Islet precursor cell (in vitro differentiated cells): Measurements from ENCODE around the gene ADAMTS19.

Experiments used
- DNase-seq: peaks from one replicate; pipeline ENCODE4 v3.0.0-alpha.2; 2018

The ADAMTS19 gene

GRCh38 chr5:129698661-129699060 lies 238.6 kb downstream of the ADAMTS19 start:
- DNase-seq, result no peak

- DNase-seq, result no peak
Measured at GRCh38 chr5:129716235-129716634, 256.1 kb downstream of the ADAMTS19 start.

DNA sequence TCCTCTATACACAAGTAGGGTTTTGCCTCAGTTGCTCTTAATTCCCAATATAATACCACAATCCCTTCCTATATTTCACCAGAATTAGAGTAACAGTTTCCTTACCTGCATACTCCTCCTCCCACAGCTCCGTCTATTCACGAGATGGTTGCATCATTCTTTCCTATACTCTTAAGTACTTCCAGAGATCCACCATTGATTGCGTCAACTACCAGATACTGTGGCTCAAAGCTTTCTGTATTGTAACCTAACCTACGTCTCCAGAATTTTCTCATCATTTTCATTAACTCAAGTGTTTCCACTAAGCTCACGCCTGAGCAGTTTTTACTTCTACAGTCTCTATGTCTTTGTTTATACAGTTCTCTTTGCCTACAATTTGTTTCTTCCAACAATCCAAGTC lies 256.6 kb downstream of the ADAMTS19 start:
- DNase-seq, result no peak

DNA sequence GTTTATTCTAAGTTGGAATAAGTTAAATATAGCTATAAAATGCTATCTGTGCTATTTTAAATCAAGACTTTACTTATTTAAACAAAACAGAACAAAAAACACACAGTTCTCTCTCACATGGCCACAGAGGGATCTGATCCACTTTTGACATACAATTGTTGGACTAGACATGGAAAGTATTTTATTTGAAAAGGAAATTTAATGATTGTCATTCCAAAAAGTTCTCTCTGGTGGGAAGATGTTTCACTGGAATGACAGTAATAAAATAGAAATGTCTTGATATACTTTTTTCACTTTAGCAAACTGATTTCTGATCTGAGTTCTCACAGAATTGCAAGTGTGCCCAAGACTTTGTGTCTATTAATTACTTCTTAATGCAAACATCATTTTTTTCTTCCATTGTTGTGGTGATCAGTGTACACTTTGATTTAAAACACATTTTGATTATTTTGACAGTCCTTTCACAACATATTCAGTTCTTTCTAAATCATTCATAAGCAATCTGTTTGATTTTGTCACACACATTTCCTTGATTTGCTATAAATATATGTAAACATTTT lies 257.7 kb downstream of the ADAMTS19 start:
- DNase-seq, result no peak

DNA sequence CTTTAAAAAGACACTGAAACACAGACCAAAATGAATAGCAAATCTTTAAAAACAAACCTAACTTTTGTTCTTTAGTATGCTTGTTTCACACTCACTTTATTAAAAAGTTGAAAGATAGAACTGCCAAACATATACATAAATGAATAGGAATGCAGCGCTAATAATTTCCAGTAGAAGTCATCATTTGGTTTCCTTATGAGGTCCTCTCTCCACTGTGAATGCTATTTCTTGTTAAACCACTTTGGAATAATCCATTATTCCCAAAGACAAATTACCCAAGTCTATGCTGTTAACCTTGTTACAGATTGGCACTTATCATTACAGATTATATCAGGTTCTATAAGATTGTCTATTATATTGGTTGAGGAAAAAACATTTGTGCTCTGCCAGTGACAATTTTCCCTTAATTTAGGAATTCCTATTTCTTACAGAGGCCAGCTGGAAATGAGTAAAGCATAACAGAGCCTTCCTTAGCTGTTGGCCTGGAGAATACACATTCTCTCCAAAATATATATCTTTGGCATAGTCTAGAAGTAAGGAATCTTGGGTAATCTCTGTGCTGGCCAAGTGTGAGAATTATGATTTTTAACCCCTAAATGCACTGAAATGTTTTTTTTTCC lies 258.5 kb downstream of the ADAMTS19 start:
- no peak for DNase-seq

- DNase-seq, result no peak
Measured at GRCh38 chr5:129724222-129724621, 264.1 kb downstream of the ADAMTS19 start.

- no peak for DNase-seq
Measured at GRCh38 chr5:129724647-129725046, 264.5 kb downstream of the ADAMTS19 start.

DNA sequence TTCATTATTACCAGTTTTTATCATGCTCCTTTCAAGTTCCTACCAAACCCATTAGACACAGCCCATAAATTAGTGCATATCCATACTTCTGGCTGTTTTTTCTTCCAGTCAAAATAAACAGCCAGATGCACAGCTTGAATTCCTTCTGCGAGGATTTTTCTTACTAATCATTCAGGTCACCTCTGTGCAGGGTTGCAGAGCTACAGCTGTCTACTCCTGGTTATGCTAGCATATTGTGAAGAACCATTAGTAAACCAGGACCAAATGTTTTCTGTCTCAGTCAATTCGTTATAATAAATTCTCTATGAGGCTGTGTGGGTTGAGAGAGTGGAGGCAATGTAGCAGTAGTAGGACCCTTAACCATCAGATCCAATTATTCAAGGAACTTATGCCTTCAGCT lies 279.7 kb downstream of the ADAMTS19 start:
- DNase-seq, result no peak

DNA sequence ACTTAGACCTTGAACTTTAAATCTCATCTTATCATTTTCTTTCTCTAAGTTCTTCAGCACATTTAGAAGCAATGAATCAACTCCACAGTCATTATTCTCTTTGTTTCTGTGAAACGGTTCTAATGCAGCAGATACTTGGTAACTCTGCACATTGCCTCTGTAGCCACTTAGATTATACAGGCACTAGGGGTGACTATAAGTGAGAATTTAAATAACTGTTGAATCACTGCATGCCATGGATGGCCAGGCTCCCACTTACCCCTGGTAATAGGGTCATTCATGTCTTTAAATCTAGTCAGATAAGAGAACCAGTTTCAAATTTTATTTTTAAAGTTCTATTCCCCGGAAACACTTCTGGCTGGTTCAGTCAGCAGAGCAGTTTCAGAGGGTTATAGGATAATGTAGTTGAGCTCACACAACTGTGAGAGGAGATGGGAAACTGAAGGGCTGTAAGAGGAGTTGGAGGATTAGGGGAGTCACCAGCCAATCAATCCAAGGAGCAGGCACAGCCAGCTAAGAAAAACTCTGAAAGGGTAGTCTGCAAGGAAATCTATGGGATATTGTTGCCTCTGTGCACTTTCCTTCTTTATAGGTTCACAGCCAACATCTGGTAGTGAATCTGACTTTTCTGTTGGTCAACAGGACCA lies 283.6 kb downstream of the ADAMTS19 start:
- no peak for DNase-seq

- DNase-seq, result no peak
Measured at GRCh38 chr5:129745997-129746396, 285.9 kb downstream of the ADAMTS19 start.

GRCh38 chr5:129746876-129747275 lies 286.8 kb downstream of the ADAMTS19 start:
- no peak for DNase-seq

GRCh38 chr5:129747572-129748407 lies 287.7 kb downstream of the ADAMTS19 start, which contains the start of gene MINAR2:
Gene MINAR2 (plus strand): TSS chr5:129748094. CDS start chr5:129748191, 97 bp downstream.
- no peak for DNase-seq

DNA sequence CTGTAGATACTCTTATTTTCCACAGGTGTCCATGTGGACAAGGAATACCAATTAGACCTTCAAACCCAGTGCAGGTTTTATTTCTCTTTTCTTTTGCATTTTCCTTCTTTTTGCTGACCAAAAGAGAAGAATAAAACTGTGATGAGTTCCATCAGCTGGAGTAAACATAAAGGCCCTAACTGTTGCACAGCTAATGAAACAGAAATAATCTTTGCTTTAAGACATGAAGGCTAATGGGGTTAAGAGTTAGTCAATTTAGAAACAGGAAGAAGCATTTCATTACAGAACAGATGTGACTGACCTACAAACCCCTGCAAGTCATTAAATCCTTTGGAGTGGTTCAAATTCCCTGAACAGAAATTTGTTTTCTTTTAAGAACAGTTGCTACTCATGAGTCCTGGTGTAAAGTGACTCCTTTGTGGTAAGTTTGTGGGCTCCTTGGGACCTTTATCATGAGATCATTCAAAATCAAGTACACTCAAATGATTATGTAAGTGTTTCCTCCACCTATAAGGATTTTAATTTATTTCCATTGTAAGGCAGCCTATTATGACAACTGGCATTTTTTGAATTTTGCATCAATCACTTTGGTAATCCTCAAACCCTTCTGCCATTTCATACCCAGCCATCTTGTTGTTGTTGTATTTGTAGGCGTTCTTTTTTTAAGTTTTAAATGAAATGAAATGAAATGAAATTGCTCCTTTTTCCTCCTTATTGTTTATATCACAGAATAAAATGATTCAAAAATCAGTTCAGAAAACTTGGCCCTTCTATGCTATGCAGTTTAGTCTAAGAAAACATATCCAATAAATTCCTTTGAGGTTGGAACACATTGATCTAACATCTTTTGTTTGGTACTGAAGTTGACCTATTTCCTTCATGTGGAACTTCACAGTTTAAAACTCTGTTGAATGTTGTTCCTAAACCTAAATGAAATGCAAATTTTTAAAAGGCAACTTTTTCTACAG lies 289.1 kb downstream of the ADAMTS19 start:
- no peak for DNase-seq

DNA sequence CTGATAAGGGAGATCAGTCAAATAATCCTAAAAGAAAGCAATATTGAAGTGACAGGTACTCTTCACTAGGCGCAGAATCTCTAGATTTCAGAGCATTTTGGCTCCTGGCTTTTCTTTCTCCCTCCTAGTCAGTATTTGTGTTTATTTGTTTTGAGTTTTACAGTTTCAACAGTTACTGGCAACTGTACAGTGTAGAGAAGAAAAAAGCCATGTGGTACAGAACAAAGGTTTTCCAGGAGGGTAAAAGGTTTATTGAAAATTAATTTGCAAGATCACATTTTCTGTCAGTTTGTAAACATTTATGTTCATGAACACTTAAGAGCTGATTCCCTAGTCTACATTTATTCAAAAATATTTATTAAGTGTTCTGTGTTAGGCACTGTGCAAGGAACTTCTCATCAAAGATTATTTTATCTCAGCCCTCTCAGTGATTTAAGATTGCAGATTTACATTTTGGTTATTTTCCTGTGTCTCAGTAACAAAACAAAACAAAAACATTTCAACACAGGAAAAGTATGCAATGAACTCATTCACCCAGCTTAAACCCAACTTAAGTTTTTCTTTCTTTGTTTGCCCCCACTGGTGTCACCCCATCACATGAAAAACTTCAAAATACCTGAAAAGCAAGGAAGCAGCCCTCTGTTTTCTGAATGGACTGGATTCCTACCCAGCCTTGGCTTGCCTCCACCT lies 300.7 kb downstream of the ADAMTS19 start:
- DNase-seq, result no peak

GRCh38 chr5:129763651-129764050 lies 303.6 kb downstream of the ADAMTS19 start:
- no peak for DNase-seq

GRCh38 chr5:129766798-129767197 lies 306.7 kb downstream of the ADAMTS19 start:
- no peak for DNase-seq

- DNase-seq, result peak; percentile 82
Measured at GRCh38 chr5:129767927-129768380, 307.9 kb downstream of the ADAMTS19 start.

DNA sequence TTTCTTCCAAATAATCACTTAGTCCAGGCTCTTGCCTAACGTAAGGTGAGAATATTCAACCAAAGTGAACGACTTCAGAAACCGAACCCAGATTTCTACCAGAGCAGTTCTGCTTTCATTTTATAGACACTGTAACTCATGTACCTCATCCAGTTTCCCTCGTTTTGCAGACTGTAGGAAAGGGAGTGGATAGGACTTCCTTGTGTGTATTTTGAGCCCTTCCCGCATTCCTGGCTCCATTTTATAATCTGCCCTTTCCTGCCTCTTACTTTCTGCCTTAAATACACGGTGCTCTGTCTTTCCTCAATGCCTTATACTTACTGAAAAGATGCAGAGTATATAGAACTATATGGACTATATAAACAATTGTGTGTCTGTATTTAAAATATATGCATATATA lies 308.6 kb downstream of the ADAMTS19 start:
- no peak for DNase-seq

DNA sequence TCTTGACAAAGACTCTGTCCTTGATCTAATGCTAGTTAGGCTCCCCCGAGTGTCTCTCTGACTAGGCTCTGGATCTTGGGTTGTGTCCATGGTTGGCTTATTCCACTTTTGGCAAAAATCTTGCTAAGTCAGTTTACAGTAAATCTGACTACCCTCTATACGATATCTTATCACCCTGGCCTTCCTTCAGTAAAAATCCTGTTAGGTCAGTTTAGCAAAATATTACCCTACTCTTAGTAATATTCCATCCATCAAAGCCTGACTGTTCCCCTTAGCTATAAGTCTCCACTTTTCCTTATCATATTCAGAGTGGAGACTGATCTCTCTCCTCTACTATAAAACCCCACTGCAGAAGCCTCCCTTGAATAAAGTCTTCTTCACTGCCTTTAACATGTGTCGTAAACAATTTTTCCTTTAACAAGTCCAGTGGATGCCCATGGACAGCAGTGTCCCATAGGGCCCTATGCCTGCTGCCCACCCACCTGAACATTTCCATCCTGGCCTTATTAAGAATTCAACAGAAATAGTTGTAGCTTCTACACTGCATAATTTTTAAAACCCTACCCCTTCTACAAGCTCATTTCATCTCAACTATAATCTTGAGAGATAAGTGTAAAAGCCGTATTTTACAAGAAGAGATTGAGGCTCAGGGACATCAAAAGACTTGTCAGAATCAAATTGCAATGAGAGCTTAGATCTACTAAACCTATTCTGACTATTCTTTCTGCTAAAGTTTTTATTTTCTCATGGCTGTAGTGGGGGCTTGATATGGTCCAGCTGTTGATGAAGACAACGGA lies 310.1 kb downstream of the ADAMTS19 start:
- no peak for DNase-seq

DNA sequence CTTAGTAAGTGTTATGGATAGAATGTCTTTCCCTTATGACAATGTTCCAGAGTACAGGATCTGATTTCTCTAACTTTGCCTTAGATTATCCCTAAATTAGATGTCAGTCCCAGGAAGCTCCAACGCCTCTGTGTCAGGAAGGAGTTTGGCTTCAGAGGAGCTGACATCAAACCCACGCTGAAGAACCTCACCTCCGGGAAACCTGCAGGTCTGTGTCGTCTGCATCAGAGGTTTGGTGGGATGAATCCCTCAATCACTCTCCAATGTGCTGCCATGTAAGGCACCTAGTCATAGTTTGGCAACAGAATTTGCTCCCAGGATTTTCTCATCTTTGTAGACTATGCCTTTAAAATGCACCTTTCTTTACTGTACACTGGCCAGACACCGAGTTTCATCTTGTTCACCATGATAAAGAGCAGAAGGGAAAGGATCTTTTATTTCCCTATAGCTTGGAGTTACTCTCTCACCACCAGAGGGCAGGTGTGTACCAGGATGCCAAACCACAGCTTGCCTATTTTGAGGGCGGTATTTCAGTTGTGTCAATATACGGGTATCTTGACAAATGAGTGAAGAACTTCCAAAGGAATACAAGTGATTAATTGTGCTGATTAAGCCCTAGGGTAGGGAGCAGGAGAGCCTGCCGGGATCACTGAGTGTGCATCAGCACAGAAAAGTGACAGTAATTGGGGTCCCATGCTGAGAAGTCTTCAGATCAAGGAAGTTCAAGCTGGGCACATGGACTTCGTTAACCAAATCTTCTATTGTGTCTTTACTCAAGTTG lies 311.1 kb downstream of the ADAMTS19 start:
- no peak for DNase-seq
